Measurements from ENCODE around the gene CST6. TPM values are rescaled to one million over a fixed set of nuclear protein-coding genes. Genes with fewer than 3 reads are reported as not detected.

The CST6 gene
- total and polyA plus RNA-seq, 2 donors (not counting 3 experiments of a cell fraction or from before 2014, with no cell fraction given), result 0.46 to 2.2 TPM

DNA sequence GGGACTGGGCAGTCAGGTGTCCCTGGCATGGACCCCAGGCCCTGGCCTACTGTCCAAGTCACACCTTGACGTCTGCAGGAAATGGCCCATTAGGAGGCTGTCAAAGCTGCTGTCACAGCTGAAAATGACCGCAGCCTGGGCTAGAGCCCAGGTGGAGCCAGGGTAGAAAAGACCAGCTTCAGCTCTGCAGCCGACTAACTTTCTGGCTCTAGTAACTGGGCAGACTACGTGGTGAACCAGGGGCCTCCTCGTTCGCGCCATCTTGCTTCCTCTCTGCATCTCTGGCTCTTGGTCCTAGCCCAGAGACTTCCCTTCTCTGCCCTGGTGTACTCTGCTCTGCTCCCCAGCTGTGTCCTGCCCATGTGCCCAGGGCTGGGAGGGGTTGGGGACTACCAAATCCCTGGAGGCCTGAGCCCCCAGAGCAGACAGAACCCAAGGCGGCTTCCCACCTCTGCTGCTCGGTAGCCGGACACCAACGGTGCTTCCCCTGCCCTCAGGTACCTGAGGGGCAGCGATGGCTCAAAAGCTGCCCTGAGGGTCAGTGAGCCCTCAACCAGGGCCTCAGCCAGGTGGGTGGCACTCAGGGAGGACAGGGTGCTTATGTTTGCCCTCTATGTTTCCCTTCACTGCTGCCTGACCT lies 30.6 kb upstream of the CST6 start:
- H3K4me3 ChIP-seq (replicated peaks in 1 of 3; ENCODE audit: insufficient read depth in 1 of 3, low read depth in 1 of 3, low read length in 3 of 3), result no peak overlapping the region
- TF ChIP-seq EZH2 (IDR thresholded peaks at IDR 0.05; ENCODE audit: borderline replicate concordance, low read depth, low read length, severe bottlenecking) (no peak), POLR2A (IDR thresholded peaks at IDR 0.05; ENCODE audit: low read depth, low read length) (peak; percentile 21), FOS (IDR thresholded peaks at IDR 0.05; ENCODE audit: borderline replicate concordance, insufficient read depth, low read length) (no peak), POLR2AphosphoS5 (IDR thresholded peaks at IDR 0.05; ENCODE audit: insufficient read depth, low read depth, low read length) (peak; percentile 25), JUN (IDR thresholded peaks at IDR 0.05; ENCODE audit: borderline replicate concordance, insufficient read depth, insufficient read length, low read depth) (no peak)
- no peak overlapping the region for H3K4me2 ChIP-seq (ENCODE audit: insufficient read depth, low read length)
- no peaks in the 10 kb centered on the region for H3K27me3 ChIP-seq (ENCODE audit: control insufficient read depth in 2 of 2, insufficient read depth in 2 of 2, low read length in 2 of 2)
- H3K9me3 ChIP-seq (replicated peaks; ENCODE audit: control insufficient read depth, insufficient read depth, low read length), result no peaks in the 10 kb centered on the region
- BruUV-seq (replicated peaks), result no TSS peak
- DNase-seq (ENCODE audit: low read depth, low spot score) (no peak), FAIRE-seq (no peak)
- dilution Hi-C loops (cut with MboI; ENCODE audit: extremely low pct_ligation_motif_present, low sequenced_read_pairs), result no loop called here
- POLR2A ChIA-PET, result no interaction called here
- no peaks in the 10 kb centered on the region for H3K79me2 ChIP-seq (ENCODE audit: control insufficient read depth, insufficient read depth, low read length)
- no peak overlapping the region for H3K9ac ChIP-seq (replicated peaks; ENCODE audit: extremely low read depth, insufficient read depth, low read length)
- peaks cover 0 to 31% of the 10 kb centered on the region in 2 experiments for H3K36me3 ChIP-seq (ENCODE audit: control insufficient read depth in 2 of 2, extremely low read depth in 1 of 2, insufficient read depth in 2 of 2, low read length in 2 of 2)
- no peaks in the 10 kb centered on the region for H4K20me1 ChIP-seq (replicated peaks; ENCODE audit: control insufficient read depth, extremely low read depth, insufficient read depth, low read length)
- no peak overlapping the region for H2AFZ ChIP-seq (ENCODE audit: low read depth, low read length)
- no peak overlapping the region for H3K27ac ChIP-seq (ENCODE audit: insufficient read depth, low read depth, low read length)
- no peaks in the 10 kb centered on the region for H3K4me1 ChIP-seq (ENCODE audit: control insufficient read depth, extremely low read depth, insufficient read depth, low read length)
- H3K9me1 ChIP-seq (replicated peaks; ENCODE audit: control insufficient read depth, extremely low read depth, insufficient read depth, low read length), result no peaks in the 10 kb centered on the region
- intact Hi-C loops (cut with micrococcal nuclease), result no loop called here
- CTCF ChIA-PET, result interaction anchor here (0.7 to 1.6 kb wide), 3 partner anchors 9 to 96 kb away, joined by 3 to 5 read pairs (median 3); no protein-coding TSS in a partner anchor

DNA sequence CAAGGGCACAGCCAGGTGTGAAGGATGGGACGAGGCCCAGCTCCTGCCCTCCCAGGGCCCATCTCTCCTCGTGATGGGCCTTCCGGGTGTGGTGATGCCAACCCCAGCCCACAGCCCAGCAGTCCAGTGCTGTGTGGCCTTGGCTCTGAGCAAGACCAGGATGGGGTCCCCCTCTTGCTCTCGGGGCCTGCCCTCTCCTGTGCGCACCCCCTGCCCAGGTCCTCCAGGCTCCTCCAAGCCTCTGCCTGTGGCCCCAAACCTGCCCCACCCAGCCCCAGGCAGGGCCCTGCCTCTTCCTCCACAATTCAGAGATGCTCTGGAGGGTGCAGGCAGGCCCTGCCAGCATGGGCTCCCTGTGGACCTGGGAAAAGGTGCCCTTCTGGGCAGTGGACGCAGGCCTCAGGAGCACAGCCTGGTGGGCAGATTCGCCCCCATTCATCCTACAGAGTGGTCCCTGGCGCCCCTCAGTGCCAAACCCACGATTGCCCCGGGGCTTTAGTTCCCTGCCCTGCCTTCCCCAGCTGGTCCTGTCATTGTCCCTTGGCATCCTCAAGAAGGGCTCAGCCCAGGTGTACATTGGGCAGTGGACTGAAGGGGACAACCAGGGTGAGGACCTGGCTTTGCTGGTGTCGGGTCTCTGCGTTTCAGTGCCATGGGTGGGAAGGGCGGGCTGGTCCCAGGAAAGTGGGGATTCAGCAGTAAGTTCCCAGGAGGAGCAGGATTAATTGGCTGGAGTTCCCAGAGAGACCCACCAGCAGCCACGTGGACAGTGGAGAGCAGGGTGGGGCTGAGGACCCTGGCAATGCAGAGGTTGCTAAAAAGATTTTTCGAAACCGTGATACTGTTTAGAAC lies 29.6 kb upstream of the CST6 start:
- Histone ChIP-seq H3K4me2 (ENCODE audit: insufficient read depth, low read length) (no peak overlapping the region), H3K27me3 (ENCODE audit: control insufficient read depth in 2 of 2, insufficient read depth in 2 of 2, low read length in 2 of 2) (no peaks in the 10 kb centered on the region), H2AFZ (ENCODE audit: low read depth, low read length) (no peak overlapping the region), H4K20me1 (replicated peaks; ENCODE audit: control insufficient read depth, extremely low read depth, insufficient read depth, low read length) (no peaks in the 10 kb centered on the region), H3K4me3 (replicated peaks in 1 of 3; ENCODE audit: insufficient read depth in 1 of 3, low read depth in 1 of 3, low read length in 3 of 3) (no peak overlapping the region), H3K27ac (ENCODE audit: insufficient read depth, low read depth, low read length) (no peak overlapping the region), H3K9me1 (replicated peaks; ENCODE audit: control insufficient read depth, extremely low read depth, insufficient read depth, low read length) (no peaks in the 10 kb centered on the region), H3K79me2 (ENCODE audit: control insufficient read depth, insufficient read depth, low read length) (no peaks in the 10 kb centered on the region), H3K4me1 (ENCODE audit: control insufficient read depth, extremely low read depth, insufficient read depth, low read length) (no peaks in the 10 kb centered on the region), H3K9me3 (replicated peaks; ENCODE audit: control insufficient read depth, insufficient read depth, low read length) (no peaks in the 10 kb centered on the region), H3K36me3 (ENCODE audit: control insufficient read depth in 2 of 2, extremely low read depth in 1 of 2, insufficient read depth in 2 of 2, low read length in 2 of 2) (peaks cover 0 to 23% of the 10 kb centered on the region in 2 experiments), H3K9ac (replicated peaks; ENCODE audit: extremely low read depth, insufficient read depth, low read length) (no peak overlapping the region)
- ChIA-PET CTCF (interaction anchor here (1.0 to 4.7 kb wide), 4 partner anchors 11 to 202 kb away, joined by 3 to 33 read pairs (median 6); no protein-coding TSS in a partner anchor), POLR2A (no interaction called here)
- FAIRE-seq (no peak), DNase-seq (ENCODE audit: low read depth, low spot score) (no peak)
- intact Hi-C loops (cut with micrococcal nuclease), result no loop called here
- BruUV-seq (replicated peaks), result no TSS peak
- dilution Hi-C loops (cut with MboI; ENCODE audit: extremely low pct_ligation_motif_present, low sequenced_read_pairs), result no loop called here
- no peak for TF ChIP-seq POLR2A (IDR thresholded peaks at IDR 0.05; ENCODE audit: low read depth, low read length)
- TF ChIP-seq, protein P1, sequence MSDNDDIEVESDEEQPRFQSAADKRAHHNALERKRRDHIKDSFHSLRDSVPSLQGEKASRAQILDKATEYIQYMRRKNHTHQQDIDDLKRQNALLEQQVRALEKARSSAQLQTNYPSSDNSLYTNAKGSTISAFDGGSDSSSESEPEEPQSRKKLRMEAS (IDR thresholded peaks at IDR 0.05; ENCODE audit: insufficient read depth, insufficient read length), result no peak
- TF ChIP-seq JUN (IDR thresholded peaks at IDR 0.05; ENCODE audit: borderline replicate concordance, insufficient read depth, insufficient read length, low read depth), result no peak
- TF ChIP-seq GATA2 (IDR thresholded peaks at IDR 0.05; ENCODE audit: insufficient read depth, insufficient read length, low read depth, low read length), result no peak
- TF ChIP-seq, protein P2, sequence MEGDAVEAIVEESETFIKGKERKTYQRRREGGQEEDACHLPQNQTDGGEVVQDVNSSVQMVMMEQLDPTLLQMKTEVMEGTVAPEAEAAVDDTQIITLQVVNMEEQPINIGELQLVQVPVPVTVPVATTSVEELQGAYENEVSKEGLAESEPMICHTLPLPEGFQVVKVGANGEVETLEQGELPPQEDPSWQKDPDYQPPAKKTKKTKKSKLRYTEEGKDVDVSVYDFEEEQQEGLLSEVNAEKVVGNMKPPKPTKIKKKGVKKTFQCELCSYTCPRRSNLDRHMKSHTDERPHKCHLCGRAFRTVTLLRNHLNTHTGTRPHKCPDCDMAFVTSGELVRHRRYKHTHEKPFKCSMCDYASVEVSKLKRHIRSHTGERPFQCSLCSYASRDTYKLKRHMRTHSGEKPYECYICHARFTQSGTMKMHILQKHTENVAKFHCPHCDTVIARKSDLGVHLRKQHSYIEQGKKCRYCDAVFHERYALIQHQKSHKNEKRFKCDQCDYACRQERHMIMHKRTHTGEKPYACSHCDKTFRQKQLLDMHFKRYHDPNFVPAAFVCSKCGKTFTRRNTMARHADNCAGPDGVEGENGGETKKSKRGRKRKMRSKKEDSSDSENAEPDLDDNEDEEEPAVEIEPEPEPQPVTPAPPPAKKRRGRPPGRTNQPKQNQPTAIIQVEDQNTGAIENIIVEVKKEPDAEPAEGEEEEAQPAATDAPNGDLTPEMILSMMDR (IDR thresholded peaks at IDR 0.05; ENCODE audit: extremely low read depth in 1 of 2, insufficient read depth in 1 of 2, low read depth in 1 of 2, low read length in 2 of 2), result no peak
- no peak for TF ChIP-seq EZH2 (IDR thresholded peaks at IDR 0.05; ENCODE audit: borderline replicate concordance, low read depth, low read length, severe bottlenecking)
- TF ChIP-seq FOS (IDR thresholded peaks at IDR 0.05; ENCODE audit: borderline replicate concordance, insufficient read depth, low read length), result no peak
- no peak for TF ChIP-seq POLR2AphosphoS5 (IDR thresholded peaks at IDR 0.05; ENCODE audit: insufficient read depth, low read depth, low read length)
- no peak for TF ChIP-seq MYC (IDR thresholded peaks at IDR 0.05; ENCODE audit: low read depth, low read length)
